Stromal cell of bone marrow (primary cell): ENCODE results near the gene R3HDM4.

ENCODE experiments used
- DNase-seq: peaks from one replicate; pipeline ENCODE4 v3.0.0-alpha.2; 2012; ENCODE audit warnings: low read depth

R3HDM4 gene

GRCh38 chr19:947090-947706, 34.2 kb upstream of the R3HDM4 start:
- no peak for DNase-seq

- DNase-seq, result no peak
Observed at GRCh38 chr19:945401-946252, 32.6 kb upstream of the R3HDM4 start.

GRCh38 chr19:944663-945241, 31.7 kb upstream of the R3HDM4 start:
- DNase-seq, result no peak

- no peak for DNase-seq
Observed at GRCh38 chr19:944171-944567, 31.1 kb upstream of the R3HDM4 start.

- DNase-seq, result no peak
Observed at GRCh38 chr19:943551-944170, 30.6 kb upstream of the R3HDM4 start.

- no peak for DNase-seq
Observed at GRCh38 chr19:942133-942645, 29.2 kb upstream of the R3HDM4 start.

GRCh38 chr19:941292-942132, 28.5 kb upstream of the R3HDM4 start:
- DNase-seq, result no peak

- DNase-seq, result no peak
Observed at GRCh38 chr19:940591-941291, 27.7 kb upstream of the R3HDM4 start.

GRCh38 chr19:939922-940321, 26.9 kb upstream of the R3HDM4 start:
- no peak for DNase-seq

GRCh38 chr19:939439-939838, 26.4 kb upstream of the R3HDM4 start:
- no peak for DNase-seq

- no peak for DNase-seq
Observed at GRCh38 chr19:938233-938923, 25.4 kb upstream of the R3HDM4 start.

- DNase-seq, result no peak
Observed at GRCh38 chr19:937259-937694, 24.3 kb upstream of the R3HDM4 start.

- no peak for DNase-seq
Observed at GRCh38 chr19:936175-936546, 23.1 kb upstream of the R3HDM4 start.

- no peak for DNase-seq
Observed at GRCh38 chr19:934865-935479, 22.0 kb upstream of the R3HDM4 start.

GRCh38 chr19:934197-934840, 21.3 kb upstream of the R3HDM4 start:
- DNase-seq, result no peak

- no peak for DNase-seq
Observed at GRCh38 chr19:933553-933882, 20.5 kb upstream of the R3HDM4 start.

GRCh38 chr19:932648-933552, 19.9 kb upstream of the R3HDM4 start:
- peak; percentile 63 for DNase-seq

GRCh38 chr19:931860-932647, 19.0 kb upstream of the R3HDM4 start:
- no peak for DNase-seq
